ENCODE data around the gene DYNLT3. TPM values are rescaled to one million over a fixed set of nuclear protein-coding genes. Genes with fewer than 3 reads are reported as not detected.

Gene DYNLT3
- 5.7 and 7.6 TPM in 2 replicates for total RNA-seq (2021)
- long read RNA-seq, transcript DYNLT3-203 (5 exons, 719 nt), result minor isoform, 8 of 55 reads
- long read RNA-seq, transcript DYNLT3-201 (5 exons, 2,217 nt), result major isoform, 43 of 55 reads
- long read RNA-seq, partial matches to known transcripts, result 2 of 55 reads
- long read RNA-seq, other reads (novel, unspliced or antisense), result 1 of 55 reads

GRCh38 chrX:37846934-37847732, at the start of gene DYNLT3:
TSS of gene DYNLT3 (minus strand) at chrX:37847571. CDS start at chrX:37847510, 61 bp downstream.
- H3K79me2 ChIP-seq (ENCODE audit: insufficient read depth, low read length), result no peaks in the 10 kb centered on the region
- H2BK5ac ChIP-seq (ENCODE audit: insufficient read length, low read length), result no peak within 1 kb of the TSS
- no peak within 1 kb of the TSS for H2AFZ ChIP-seq (ENCODE audit: low read length)
- H3K4ac ChIP-seq (ENCODE audit: low read depth, low read length), result no peak within 1 kb of the TSS
- peak within 1 kb of the TSS; percentile 56 to 71 for H3K4me3 Mint-ChIP-seq
- no peak within 1 kb of the TSS for H2BK120ac ChIP-seq (ENCODE audit: low read depth, low read length, poor library complexity, severe bottlenecking)
- no peak within 1 kb of the TSS for H3K27ac ChIP-seq (ENCODE audit: insufficient read length, low read depth, low read length)
- no peak within 1 kb of the TSS for H2BK20ac ChIP-seq (ENCODE audit: low read depth, low read length, poor library complexity, severe bottlenecking)
- no peak for TF ChIP-seq CTCF (conservative IDR thresholded peaks at IDR 0.05)
- peak within 1 kb of the TSS; percentile 65 for H3K9ac ChIP-seq (ENCODE audit: extremely low read depth, insufficient read length, low read length)
- H3K27me3 ChIP-seq (ENCODE audit: insufficient read depth, low read length), result no peaks in the 10 kb centered on the region
- H3K14ac ChIP-seq (ENCODE audit: insufficient read depth, low read length), result peak within 1 kb of the TSS; percentile 69; the same call in 1 of the 2 replicates
- H4K5ac ChIP-seq (ENCODE audit: insufficient read length, low read depth, low read length), result peak within 1 kb of the TSS; percentile 72
- H2BK15ac ChIP-seq (ENCODE audit: low read depth, low read length), result no peak within 1 kb of the TSS
- H3K4me2 ChIP-seq (ENCODE audit: insufficient read depth, insufficient read length, low read length), result peak within 1 kb of the TSS; percentile 52
- no peaks in the 10 kb centered on the region for H3K4me1 ChIP-seq (ENCODE audit: insufficient read depth, low read length)
- H3K23me2 ChIP-seq (ENCODE audit: insufficient read length, low read depth, low read length, poor library complexity, severe bottlenecking), result no peaks in the 10 kb centered on the region
- H4K8ac ChIP-seq (replicated peaks; ENCODE audit: insufficient read length, low read depth, low read length), result no peak within 1 kb of the TSS
- no peak within 1 kb of the TSS for H2AK5ac ChIP-seq (ENCODE audit: insufficient read length, low read length)
- H3K18ac ChIP-seq (ENCODE audit: insufficient read length, low read depth, low read length), result peak within 1 kb of the TSS; percentile 67
- DNase-seq, result peak; percentile 87
- H3K79me1 ChIP-seq (ENCODE audit: insufficient read depth, low read depth, low read length, poor library complexity, severe bottlenecking), result no peaks in the 10 kb centered on the region
- no CpG with 5 or more reads among the region's 67 CpGs for WGBS (ENCODE audit: extremely low coverage, insufficient read length, low lambda C conversion rate)
- H3K27me3 Mint-ChIP-seq (ENCODE audit: low read depth), result no peaks in the 10 kb centered on the region; the same call in 1 of the 2 replicates
- no peak within 1 kb of the TSS for H3T11ph ChIP-seq (ENCODE audit: low read length)
- peaks cover 56 to 62% of the 10 kb centered on the region in 2 experiments for H3K9me3 Mint-ChIP-seq
- no peak within 1 kb of the TSS for H3K23ac ChIP-seq (ENCODE audit: insufficient read length, low read depth, low read length)
- 0 out of 7 replicates have a peak within 1 kb of the TSS, but pooled peaks of 1 of the 3 experiments have one; percentile 40 for H3K27ac Mint-ChIP-seq
- peaks cover 0 to 4% (median 4%) of the 10 kb centered on the region in 3 experiments; a peak in 4 of 7 replicates for H3K36me3 Mint-ChIP-seq (ENCODE audit: insufficient read depth in 1 of 3, low read depth in 3 of 3)
- no peak within 1 kb of the TSS for H2BK12ac ChIP-seq (ENCODE audit: insufficient read length, low read depth, low read length)
- no peaks in the 10 kb centered on the region for H4K20me1 ChIP-seq (ENCODE audit: control insufficient read depth, insufficient read depth, insufficient read length)
- no peaks in the 10 kb centered on the region; a peak in 1 of 4 replicates for H3K4me1 Mint-ChIP-seq
- H4K91ac ChIP-seq (ENCODE audit: insufficient read length, low read depth, low read length), result no peak within 1 kb of the TSS
- H3K56ac ChIP-seq (ENCODE audit: insufficient read length, low read depth, low read length), result no peak within 1 kb of the TSS
- no peaks in the 10 kb centered on the region for H3K9me3 ChIP-seq (ENCODE audit: control insufficient read depth, low read depth, low read length)
